H1 (cell line): ENCODE results near the gene SRCIN1. TPM values are rescaled to one million over a fixed set of nuclear protein-coding genes. Genes with fewer than 3 reads are reported as not detected.

Source experiments
- CTCF ChIA-PET: fragments of 300-600 bp; sonication (Branson Sonifier 250); formaldehyde crosslinking; loops from one replicate; lab custom pipeline; 2021; ENCODE audit not compliant: partially characterized antibody; lab: Charles Lee
- POLR2A ChIA-PET: fragments of 300-600 bp; sonication (Branson Sonifier 250); formaldehyde crosslinking; loops from one replicate; lab custom pipeline; 2021; ENCODE audit warnings: inconsistent platforms; ENCODE audit not compliant: partially characterized antibody; lab: Charles Lee
- DNase-seq, 2 experiments: peaks; one replicate each; pipeline versions ENCODE4 v3.0.0 to v3.0.0-alpha.2; 2010 to 2022; ENCODE audit warnings: low spot score in 2 of 2, low read depth in 1 of 2, mixed read lengths in 1 of 2
- FAIRE-seq: peaks from 2 replicates; lab custom pipeline; 2011; peaks lifted over from hg19 to GRCh38; lab: Jason Lieb, UNC
- H2AFZ ChIP-seq: 2 replicates; pipeline ENCODE4 v1.8.1; 2012; ENCODE audit warnings: low read length, inconsistent platforms
- H2AK5ac ChIP-seq: 2 replicates; pipeline ENCODE4 v1.6.1; 2013; ENCODE audit warnings: low read depth, low read length
- H2BK120ac ChIP-seq: replicated peaks from 2 replicates; pipeline ENCODE3; 2013; ENCODE audit warnings: low read depth, low read length, inconsistent platforms
- H2BK12ac ChIP-seq: 2 replicates; pipeline ENCODE4 v1.6.1; 2013; ENCODE audit warnings: low read depth, low read length
- H2BK15ac ChIP-seq: 2 replicates; pipeline ENCODE4 v1.6.1; 2013; ENCODE audit warnings: low read length
- H2BK20ac ChIP-seq: 2 replicates; pipeline ENCODE4 v1.6.1; 2013; ENCODE audit warnings: low read length
- H2BK5ac ChIP-seq: 2 replicates; pipeline ENCODE4 v1.6.1; 2013; ENCODE audit warnings: low read depth, low read length
- H3K14ac ChIP-seq: 2 replicates; pipeline ENCODE4 v1.6.1; 2013; ENCODE audit warnings: inconsistent platforms; ENCODE audit not compliant: insufficient read length
- H3K18ac ChIP-seq: 2 replicates; pipeline ENCODE4 v1.6.1; 2013; ENCODE audit warnings: low read length; ENCODE audit errors: extremely low read depth
- H3K23ac ChIP-seq: 2 replicates; pipeline ENCODE4 v1.6.1; 2013; ENCODE audit warnings: inconsistent platforms; ENCODE audit not compliant: insufficient read length
- H3K23me2 ChIP-seq: 2 replicates; pipeline ENCODE4 v1.6.1; 2013; ENCODE audit warnings: low read depth, low read length
- H3K27ac ChIP-seq: 2 replicates; pipeline ENCODE4 v1.6.1; 2011; ENCODE audit warnings: low read depth, low read length, inconsistent platforms
- H3K27me3 ChIP-seq, 4 experiments: replicated peaks in 1 of 4; 1 replicate in 1 of 4; 2 replicates in 3 of 4; pipeline versions ENCODE4 v1.6.1 to v1.8.1; 2011 to 2013; ENCODE audit warnings: low read length in 3 of 4, mild to moderate bottlenecking in 3 of 4, inconsistent platforms in 2 of 4, mixed read lengths in 2 of 4, moderate library complexity in 1 of 4; ENCODE audit not compliant: control insufficient read depth in 3 of 4, insufficient read depth in 3 of 4; ENCODE audit errors: extremely low read depth in 1 of 4
- H3K36me3 ChIP-seq, 4 experiments: 2 replicates each; pipeline versions ENCODE4 v1.6.1 to v1.8.1; 2011 to 2013; ENCODE audit warnings: mild to moderate bottlenecking in 4 of 4, low read length in 3 of 4, moderate library complexity in 2 of 4, control low read depth in 1 of 4, inconsistent platforms in 1 of 4; ENCODE audit not compliant: insufficient read depth in 4 of 4, control insufficient read depth in 2 of 4
- H3K4ac ChIP-seq: replicated peaks from 2 replicates; pipeline ENCODE3; 2013; ENCODE audit warnings: low read length, low read depth, mixed read lengths, inconsistent platforms; ENCODE audit not compliant: insufficient read length
- H3K4me1 ChIP-seq, 4 experiments: replicated peaks in 1 of 4; 1 replicate in 1 of 4; 2 replicates in 3 of 4; pipeline versions ENCODE4 v1.6.1 to v1.8.1; 2011 to 2013; ENCODE audit warnings: low read length in 3 of 4, inconsistent platforms in 2 of 4, mixed read lengths in 1 of 4; ENCODE audit not compliant: insufficient read depth in 4 of 4, control insufficient read depth in 3 of 4
- H3K4me2 ChIP-seq, 2 experiments: 2 replicates each; pipeline versions ENCODE4 v1.6.1 to v1.8.1; 2011 to 2013; ENCODE audit warnings: low read depth in 2 of 2, low read length in 2 of 2, control low read depth in 1 of 2, inconsistent platforms in 1 of 2, mild to moderate bottlenecking in 1 of 2; ENCODE audit not compliant: insufficient read depth in 1 of 2
- H3K4me3 ChIP-seq, 4 experiments: fragments of 200-600, 300-600 bp in 1 of 4; sonication (generic), shearing (Covaris generic), sonication (Bioruptor Twin) in 1 of 4; 2 replicates each; pipeline versions ENCODE4 v1.5.1 to v1.8.1; 2011 to 2016; ENCODE audit warnings: low read length in 4 of 4, low read depth in 3 of 4, control low read depth in 2 of 4, inconsistent platforms in 2 of 4, mild to moderate bottlenecking in 2 of 4, mixed read lengths in 1 of 4, moderate library complexity in 1 of 4; ENCODE audit not compliant: insufficient read depth in 2 of 4; ENCODE audit errors: extremely low read depth in 1 of 4
- H3K56ac ChIP-seq: replicated peaks from 2 replicates; pipeline ENCODE3; 2013; ENCODE audit warnings: low read depth, mild to moderate bottlenecking, mixed read lengths, low read length, inconsistent platforms; ENCODE audit not compliant: insufficient read length
- H3K79me1 ChIP-seq: 2 replicates; pipeline ENCODE4 v1.6.1; 2013; ENCODE audit warnings: low read depth, low read length, control low read depth
- H3K79me2 ChIP-seq, 2 experiments: 2 replicates each; pipeline versions ENCODE4 v1.6.1 to v1.8.1; 2012 to 2013; ENCODE audit warnings: low read length in 2 of 2, mild to moderate bottlenecking in 2 of 2, inconsistent platforms in 1 of 2; ENCODE audit not compliant: insufficient read depth in 2 of 2, control insufficient read depth in 1 of 2
- H3K9ac ChIP-seq, 4 experiments: replicated peaks in 1 of 4; 1 replicate in 1 of 4; 2 replicates in 3 of 4; pipeline versions ENCODE4 v1.6.1 to v1.8.1; 2011 to 2013; ENCODE audit warnings: low read depth in 3 of 4, low read length in 3 of 4, control low read depth in 2 of 4, mild to moderate bottlenecking in 2 of 4, moderate library complexity in 2 of 4, inconsistent platforms in 1 of 4; ENCODE audit errors: extremely low read depth in 1 of 4
- H3K9me3 ChIP-seq, 2 experiments: 2 replicates each; pipeline versions ENCODE4 v1.6.1 to v1.8.1; 2012 to 2013; ENCODE audit warnings: mild to moderate bottlenecking in 2 of 2, moderate library complexity in 2 of 2, control low read depth in 1 of 2, inconsistent platforms in 1 of 2, low read depth in 1 of 2, low read length in 1 of 2, mixed read lengths in 1 of 2; ENCODE audit not compliant: insufficient read depth in 2 of 2
- H4K20me1 ChIP-seq, 2 experiments: replicated peaks in 1 of 2; 2 replicates each; pipeline versions ENCODE3 to v1.8.1; 2011 to 2013; ENCODE audit warnings: inconsistent platforms in 2 of 2, low read length in 2 of 2, mild to moderate bottlenecking in 1 of 2; ENCODE audit not compliant: insufficient read depth in 2 of 2, control insufficient read depth in 1 of 2
- H4K5ac ChIP-seq: 2 replicates; pipeline ENCODE4 v1.6.1; 2013; ENCODE audit warnings: low read length, low read depth, mixed read lengths, inconsistent platforms; ENCODE audit not compliant: insufficient read length
- H4K8ac ChIP-seq: 2 replicates; pipeline ENCODE4 v1.8.0; 2013; ENCODE audit warnings: mild to moderate bottlenecking, moderate library complexity, low read length, inconsistent platforms; ENCODE audit not compliant: insufficient read depth; ENCODE audit errors: extremely low read depth
- H4K91ac ChIP-seq: replicated peaks from 2 replicates; pipeline ENCODE3; 2013; ENCODE audit warnings: low read length, mixed read lengths, inconsistent platforms; ENCODE audit not compliant: insufficient read length
- CREB1 ChIP-seq: IDR thresholded peaks from 2 replicates; pipeline ENCODE4 v1.6.1; 2012; ENCODE audit warnings: inconsistent platforms
- EGR1 ChIP-seq: IDR thresholded peaks from 2 replicates; pipeline ENCODE4 v1.6.1; 2011; ENCODE audit warnings: low read depth, low read length, borderline replicate concordance
- EP300 ChIP-seq, 2 experiments: IDR thresholded peaks; 1 replicate in 1 of 2; 2 replicates in 1 of 2; pipeline ENCODE4 v1.6.1; 2011 to 2012; ENCODE audit warnings: low read depth in 2 of 2, low read length in 2 of 2, mild to moderate bottlenecking in 2 of 2, borderline replicate concordance in 1 of 2, inconsistent platforms in 1 of 2, moderate library complexity in 1 of 2
- GABPA ChIP-seq: IDR thresholded peaks from 2 replicates; pipeline ENCODE4 v1.6.1; 2011; ENCODE audit warnings: mild to moderate bottlenecking, low read length, moderate library complexity, borderline replicate concordance; ENCODE audit not compliant: insufficient read depth
- HDAC2 ChIP-seq, 2 experiments: fragments of 300-600 bp in 1 of 2; sonication (generic) in 1 of 2; IDR thresholded peaks; 2 replicates each; pipeline ENCODE4 v1.6.1; 2011 to 2012; ENCODE audit warnings: low read depth in 2 of 2, low read length in 2 of 2, mild to moderate bottlenecking in 2 of 2, moderate library complexity in 2 of 2, borderline replicate concordance in 1 of 2, inconsistent platforms in 1 of 2
- POLR2A ChIP-seq, 2 experiments: IDR thresholded peaks; 1 replicate in 1 of 2; 2 replicates in 1 of 2; pipeline ENCODE4 v1.6.1; 2011; ENCODE audit warnings: low read depth in 2 of 2, low read length in 2 of 2, mild to moderate bottlenecking in 2 of 2; ENCODE audit errors: control extremely low read depth in 1 of 2
- RBBP5 ChIP-seq: IDR thresholded peaks from 2 replicates; pipeline ENCODE4 v1.7.1; 2012; ENCODE audit warnings: low read depth, mild to moderate bottlenecking, inconsistent platforms, low read length, moderate library complexity, borderline replicate concordance
- RFX5 ChIP-seq: IDR thresholded peaks from 2 replicates; pipeline ENCODE4 v1.6.1; 2011; ENCODE audit warnings: low read depth, low read length, improper control_type of control experiment, borderline replicate concordance
- YY1 ChIP-seq: IDR thresholded peaks from 2 replicates; pipeline ENCODE4 v1.6.1; 2011; ENCODE audit warnings: low read depth, mild to moderate bottlenecking, low read length
- WGBS, 2 experiments: shearing (Covaris generic) in 1 of 2; methylation state at CpG; one replicate each; pipeline versions ENCODE4 v1.1.6 to v1.1.7; 2013 to 2015; ENCODE audit warnings: low lambda C conversion rate in 2 of 2, mixed read lengths in 2 of 2, inconsistent platforms in 1 of 2, low coverage in 1 of 2, missing lambda C conversion rate in 1 of 2; ENCODE audit not compliant: insufficient replicate concordance in 2 of 2, insufficient coverage in 1 of 2, insufficient read length in 1 of 2; ENCODE audit errors: extremely low coverage in 1 of 2, missing lambda C conversion rate in 1 of 2; 5-methylcytosine and 5-hydroxymethylcytosine counted together
- polyA plus RNA-seq, 7 experiments: library from polyadenylated mRNA; depleted of rRNA in 3 of 7; stranded (reverse) in 5 of 7; unstranded in 2 of 7; fragments of >200 nt in 5 of 7; fragments of 200-250 nt in 2 of 7; gene quantifications; 1 replicate in 5 of 7; 2 replicates in 1 of 7; 4 replicates in 1 of 7; pipeline versions ENCODE4 v1.2.1 to v1.2.3, GENCODE V29; 2011 to 2013; ENCODE audit warnings: missing spikeins in 2 of 7, mixed read lengths in 2 of 7
- total RNA-seq: library from RNA; stranded (reverse); fragmentation: NEBNext Ultra II Directional; extraction: Animal tissue kit (Norgen Biotek cat#: 25700); gene quantifications from 2 replicates; pipeline ENCODE4 v1.2.1, GENCODE V29; 2021
- TF ChIP-seq, protein P1 (sequence below), 3 experiments: IDR thresholded peaks; 1 replicate in 2 of 3; 2 replicates in 1 of 3; pipeline versions ENCODE4 v1.5.1 to v1.6.1; 2011; ENCODE audit warnings: low read length in 3 of 3, mild to moderate bottlenecking in 3 of 3, inconsistent platforms in 2 of 3, low read depth in 1 of 3, moderate library complexity in 1 of 3; ENCODE audit not compliant: insufficient read depth in 1 of 3; ENCODE audit errors: control extremely low read depth in 1 of 3
- TF ChIP-seq, protein P2 (sequence below): IDR thresholded peaks from 2 replicates; pipeline ENCODE4 v1.6.1; 2012; ENCODE audit warnings: inconsistent platforms

The SRCIN1 gene
- total and polyA plus RNA-seq, 2 of the 8 experiments (the other 6 are each of a cell fraction or from before 2014, with no cell fraction given) = 2.8 to 3.8 TPM

GRCh38 chr17:38653230-38653629 lies 47.5 kb upstream of the SRCIN1 start:
- Histone ChIP-seq H2AK5ac (no peak overlapping the region), H3K79me2 (no peaks in the 10 kb centered on the region), H3K4me3 (no peak overlapping the region), H4K20me1 (no peaks in the 10 kb centered on the region), H2BK12ac (no peak overlapping the region), H3K4me2 (no peak overlapping the region), H3K27me3 (no peaks in the 10 kb centered on the region; a peak in 2 of 7 replicates), H2AFZ (no peak overlapping the region), H3K4ac (no peak overlapping the region), H3K23ac (no peak overlapping the region), H3K9me3 (no peaks in the 10 kb centered on the region), H2BK5ac (no peak overlapping the region), H4K8ac (no peak overlapping the region), H4K5ac (no peak overlapping the region), H3K23me2 (no peaks in the 10 kb centered on the region), H3K14ac (no peak overlapping the region), H3K27ac (no peak overlapping the region), H2BK20ac (no peak overlapping the region), H4K91ac (no peak overlapping the region), H3K9ac (no peak overlapping the region), H2BK15ac (no peak overlapping the region), H3K18ac (no peak overlapping the region), H3K79me1 (no peaks in the 10 kb centered on the region), H3K56ac (no peak overlapping the region), H3K4me1 (peaks cover 0 to 16% (median 4%) of the 10 kb centered on the region in 4 experiments; a peak in 6 of 7 replicates), H3K36me3 (no peaks in the 10 kb centered on the region; a peak in 1 of 8 replicates), H2BK120ac (no peak overlapping the region)
- DNase-seq (no peak), FAIRE-seq (no peak)
- ChIA-PET POLR2A (interaction anchor here (1.0 to 1.5 kb wide), 3 partner anchors 13 to 94 kb away, joined by 3 read pairs; no protein-coding TSS in a partner anchor), CTCF (interaction anchor here (0.9 to 29.5 kb wide), 8 partner anchors 9 to 229 kb away, joined by 3 to 795 read pairs (median 6); partner anchors contain the start of gene SRCIN1)
- 88% methylated on average over 1 of the region's 1 CpG; no CpG with 5 or more reads in 1 of the 2 experiments for WGBS, 2 experiments
- TF ChIP-seq, protein P1, sequence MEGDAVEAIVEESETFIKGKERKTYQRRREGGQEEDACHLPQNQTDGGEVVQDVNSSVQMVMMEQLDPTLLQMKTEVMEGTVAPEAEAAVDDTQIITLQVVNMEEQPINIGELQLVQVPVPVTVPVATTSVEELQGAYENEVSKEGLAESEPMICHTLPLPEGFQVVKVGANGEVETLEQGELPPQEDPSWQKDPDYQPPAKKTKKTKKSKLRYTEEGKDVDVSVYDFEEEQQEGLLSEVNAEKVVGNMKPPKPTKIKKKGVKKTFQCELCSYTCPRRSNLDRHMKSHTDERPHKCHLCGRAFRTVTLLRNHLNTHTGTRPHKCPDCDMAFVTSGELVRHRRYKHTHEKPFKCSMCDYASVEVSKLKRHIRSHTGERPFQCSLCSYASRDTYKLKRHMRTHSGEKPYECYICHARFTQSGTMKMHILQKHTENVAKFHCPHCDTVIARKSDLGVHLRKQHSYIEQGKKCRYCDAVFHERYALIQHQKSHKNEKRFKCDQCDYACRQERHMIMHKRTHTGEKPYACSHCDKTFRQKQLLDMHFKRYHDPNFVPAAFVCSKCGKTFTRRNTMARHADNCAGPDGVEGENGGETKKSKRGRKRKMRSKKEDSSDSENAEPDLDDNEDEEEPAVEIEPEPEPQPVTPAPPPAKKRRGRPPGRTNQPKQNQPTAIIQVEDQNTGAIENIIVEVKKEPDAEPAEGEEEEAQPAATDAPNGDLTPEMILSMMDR (IDR thresholded peaks at IDR 0.05; ENCODE audit: control extremely low read depth in 1 of 3, insufficient read depth in 1 of 3, low read depth in 1 of 3, low read length in 3 of 3) = no peak
- TF ChIP-seq CREB1 = no peak
- TF ChIP-seq, protein P2, sequence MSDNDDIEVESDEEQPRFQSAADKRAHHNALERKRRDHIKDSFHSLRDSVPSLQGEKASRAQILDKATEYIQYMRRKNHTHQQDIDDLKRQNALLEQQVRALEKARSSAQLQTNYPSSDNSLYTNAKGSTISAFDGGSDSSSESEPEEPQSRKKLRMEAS = no peak
- TF ChIP-seq RFX5 = no peak
- TF ChIP-seq EP300 (IDR thresholded peaks at IDR 0.05; ENCODE audit: borderline replicate concordance in 1 of 2, low read depth in 2 of 2, low read length in 2 of 2) = no peak
- TF ChIP-seq POLR2A (IDR thresholded peaks at IDR 0.05; ENCODE audit: control extremely low read depth in 1 of 2, low read depth in 2 of 2, low read length in 2 of 2) = no peak
- TF ChIP-seq EGR1 = no peak
- no peak for TF ChIP-seq HDAC2 (IDR thresholded peaks at IDR 0.05; ENCODE audit: borderline replicate concordance in 1 of 2, low read depth in 2 of 2, low read length in 2 of 2)
- no peak for TF ChIP-seq GABPA
- TF ChIP-seq YY1 = no peak
- no peak for TF ChIP-seq RBBP5
